Daoy (cell line): ENCODE measurements around the gene AOAH. TPM values are rescaled to one million over a fixed set of nuclear protein-coding genes. Genes with fewer than 3 reads are reported as not detected.
"Not testable (repeated sequence)": the region's sequence is repeated elsewhere in the genome, so short reads cannot be mapped to it uniquely, and the experiment has no call there.

Experiments used
- DNase-seq: peaks from one replicate; pipeline ENCODE4 v3.0.0-alpha.2; 2015; ENCODE audit warnings: low read depth
- total RNA-seq: library from RNA; depleted of rRNA; stranded (reverse); fragments of >200 nt; shearing (Covaris generic); gene quantifications from 2 replicates; pipeline ENCODE4 v1.2.3, GENCODE V29; 2014

Gene AOAH
- total RNA-seq, 1 experiment from 2014 or later: 39.0 TPM

DNA sequence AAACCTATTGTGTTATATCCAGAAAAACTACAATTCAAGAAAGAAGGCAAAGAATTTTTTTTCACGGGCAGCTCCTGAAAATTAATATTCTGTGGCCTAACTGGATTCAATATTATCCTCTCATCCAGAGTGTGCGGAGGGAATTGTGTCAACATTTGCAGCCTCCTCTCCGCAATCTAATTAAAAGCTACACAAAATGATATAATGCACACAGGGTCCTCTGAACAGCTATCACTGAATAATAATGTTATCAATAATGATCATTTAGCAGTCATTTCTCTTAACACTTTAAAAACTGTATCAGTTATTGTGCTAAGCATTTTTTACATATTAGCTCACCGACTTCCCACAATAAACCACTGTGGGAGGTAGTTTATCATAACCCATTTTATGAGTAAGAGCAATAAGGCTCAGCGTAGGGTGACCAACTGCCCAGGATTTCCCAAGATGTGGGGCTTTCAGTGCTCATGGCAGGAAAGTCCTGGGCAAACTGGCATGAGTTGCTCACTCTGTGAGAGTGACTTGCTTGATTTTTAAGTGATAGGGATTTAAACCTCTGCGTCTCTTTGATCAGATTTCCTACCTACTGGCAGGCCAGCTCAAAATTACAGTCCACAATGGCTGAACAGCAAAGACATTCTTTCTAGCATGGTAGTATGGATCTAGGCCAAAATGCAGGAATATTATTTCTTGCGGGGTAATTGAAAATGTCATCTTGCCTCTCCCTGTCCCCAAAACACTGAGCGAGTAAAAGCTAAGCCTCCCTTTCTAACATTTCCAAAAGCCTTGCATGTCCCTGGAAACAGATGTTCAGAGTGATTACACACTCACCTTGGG is 65.7 kb downstream of the AOAH start:
- peak; percentile 99 for DNase-seq

DNA sequence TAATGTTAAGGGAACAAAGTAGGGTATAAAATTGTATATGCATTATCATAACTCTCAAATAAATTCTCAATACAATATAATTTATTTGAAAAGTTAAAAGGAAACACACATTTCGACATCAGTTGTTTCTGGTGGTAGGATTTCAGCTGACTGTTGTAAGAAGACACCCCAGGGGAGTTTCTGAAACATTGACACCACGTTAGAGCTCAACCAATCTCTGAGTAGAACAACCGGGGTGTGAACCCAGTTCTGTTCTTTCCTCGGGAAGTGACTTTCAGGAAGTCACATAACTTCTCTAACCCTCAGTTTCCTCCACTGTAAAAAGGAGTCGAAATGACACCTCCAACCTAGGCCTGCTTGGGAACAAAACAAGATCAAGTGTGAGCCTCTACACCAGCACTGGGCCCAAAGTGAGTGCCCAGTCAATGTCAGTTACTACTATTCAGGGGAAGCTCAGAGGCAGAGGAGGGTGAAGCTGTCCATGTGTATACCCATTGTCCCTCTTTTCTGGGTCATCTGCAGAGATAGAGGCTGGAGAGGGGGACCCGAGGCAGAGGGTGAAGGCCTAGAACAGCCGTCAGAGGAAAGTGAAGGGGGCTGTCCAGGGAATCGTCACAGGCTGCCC is 67.1 kb downstream of the AOAH start:
- DNase-seq: no peak

DNA sequence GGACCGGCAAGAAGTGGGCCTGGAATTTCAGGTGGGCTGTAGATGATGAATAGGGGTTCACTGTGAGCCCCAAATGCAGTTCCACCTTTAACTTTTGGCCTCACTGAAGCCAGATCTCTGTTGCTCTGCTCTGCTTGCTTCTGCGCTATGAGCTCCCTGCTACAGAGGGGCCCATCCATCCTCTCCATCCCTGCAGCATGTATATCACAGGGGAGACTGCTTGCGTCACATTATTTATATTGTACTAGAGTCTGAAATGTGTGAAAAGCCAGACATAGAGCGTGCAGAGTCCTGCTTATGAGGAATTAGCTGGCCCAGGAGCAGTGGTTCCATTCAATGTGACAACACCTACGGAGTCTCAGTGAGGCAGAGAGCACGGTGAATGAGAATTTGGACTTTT is 69.9 kb downstream of the AOAH start:
- no peak for DNase-seq

DNA sequence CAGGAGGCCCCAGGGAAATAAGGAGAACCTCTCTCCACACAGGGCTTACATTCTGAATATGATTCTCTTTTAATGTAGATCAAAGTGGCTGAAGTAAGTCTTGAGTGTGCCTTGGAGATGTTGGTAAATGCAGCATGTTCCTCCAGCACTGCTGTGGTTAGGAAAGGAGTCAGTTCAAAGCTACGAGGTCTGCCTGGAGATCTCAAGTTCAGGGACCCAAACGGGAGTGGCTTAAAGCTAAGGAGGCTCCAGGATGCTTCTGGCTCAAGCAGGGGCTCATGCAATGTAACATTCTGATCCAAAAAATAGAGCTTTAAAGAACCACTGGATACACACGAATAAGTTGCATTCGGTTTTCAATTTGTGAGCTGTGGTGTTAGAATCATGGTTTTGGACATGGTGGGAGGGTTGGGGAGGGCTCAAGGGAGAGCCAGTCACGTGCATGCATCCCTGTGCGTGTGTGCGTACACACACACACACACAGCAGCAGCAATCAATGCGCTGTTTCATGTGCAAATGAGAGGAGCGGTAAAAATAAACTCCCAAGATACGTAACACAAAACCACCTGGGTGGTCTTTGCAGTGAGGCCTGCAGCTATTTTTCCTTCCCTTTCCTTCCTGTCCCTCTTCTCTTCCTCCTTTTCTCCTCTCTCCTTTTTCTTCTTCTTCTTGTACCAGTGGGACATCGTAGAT is 70.5 kb downstream of the AOAH start:
- no peak for DNase-seq

DNA sequence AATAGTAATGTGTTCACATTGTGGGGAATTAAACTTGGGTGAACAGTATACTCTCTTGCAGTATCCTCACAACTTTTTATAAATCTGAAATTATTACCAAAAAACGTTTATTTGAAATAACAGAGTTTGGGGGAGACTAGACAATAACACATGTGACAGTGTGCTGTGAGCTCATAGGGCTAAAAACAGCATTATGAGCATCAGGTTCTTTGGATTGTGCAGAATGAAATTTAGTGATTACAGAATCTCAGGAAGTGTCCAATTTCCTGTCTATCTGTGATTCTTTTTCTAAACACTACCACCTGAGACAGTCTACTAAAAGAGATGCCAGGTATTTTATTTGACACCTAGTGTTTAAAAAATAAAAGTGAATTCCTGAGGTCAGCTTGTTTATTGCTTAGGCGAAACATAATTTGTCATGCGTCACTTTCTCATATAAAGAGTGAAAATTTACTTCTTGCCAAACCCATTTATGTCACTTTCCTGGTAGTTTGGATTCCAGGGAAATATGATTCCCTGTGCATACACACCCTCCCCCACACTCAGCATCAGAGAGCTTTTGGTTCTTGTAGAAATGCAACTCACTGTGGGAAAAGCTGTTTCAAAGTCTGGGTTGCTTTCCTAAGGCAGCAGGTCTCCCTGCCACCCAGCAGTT is 71.2 kb downstream of the AOAH start:
- peak; percentile 85 for DNase-seq

DNA sequence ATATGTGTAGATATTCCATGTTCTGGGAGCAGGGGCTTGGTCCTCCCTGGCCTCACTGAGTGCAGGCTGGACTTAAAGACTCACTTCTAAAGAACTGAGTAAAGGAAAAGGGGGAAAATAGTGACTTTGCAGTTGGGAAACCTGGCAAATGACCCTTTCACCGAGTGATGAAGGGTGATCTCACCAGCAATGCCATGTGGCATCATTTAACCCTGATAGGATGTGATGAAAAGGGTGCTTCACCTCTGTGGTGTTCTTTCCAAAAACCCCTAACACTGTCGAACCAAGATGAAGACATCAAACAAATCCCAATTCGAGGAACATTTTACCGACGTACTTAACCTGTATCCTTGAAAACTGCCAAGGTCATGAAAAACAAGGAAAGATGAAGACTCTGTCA is 71.9 kb downstream of the AOAH start:
- DNase-seq: peak; percentile 80

DNA sequence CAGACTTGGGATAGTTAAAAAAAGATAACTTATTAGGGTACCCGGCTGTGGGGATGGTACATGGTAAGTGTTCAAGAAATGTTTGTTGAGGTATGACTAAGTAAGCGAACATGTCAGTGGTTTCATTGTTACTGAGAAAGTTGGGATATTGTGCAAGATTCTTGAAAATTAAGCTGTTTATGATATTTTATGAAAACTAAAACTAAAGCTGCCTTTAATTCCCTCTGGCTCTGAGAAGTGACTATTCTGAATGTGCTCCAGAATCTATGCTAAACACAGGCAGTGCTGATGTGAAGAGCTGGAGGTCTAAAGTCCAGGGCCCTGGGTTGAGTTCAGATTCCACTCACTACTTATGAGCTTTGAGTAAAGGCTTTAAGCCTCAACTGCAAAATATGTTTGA is 72.9 kb downstream of the AOAH start:
- DNase-seq: peak; percentile 49

DNA sequence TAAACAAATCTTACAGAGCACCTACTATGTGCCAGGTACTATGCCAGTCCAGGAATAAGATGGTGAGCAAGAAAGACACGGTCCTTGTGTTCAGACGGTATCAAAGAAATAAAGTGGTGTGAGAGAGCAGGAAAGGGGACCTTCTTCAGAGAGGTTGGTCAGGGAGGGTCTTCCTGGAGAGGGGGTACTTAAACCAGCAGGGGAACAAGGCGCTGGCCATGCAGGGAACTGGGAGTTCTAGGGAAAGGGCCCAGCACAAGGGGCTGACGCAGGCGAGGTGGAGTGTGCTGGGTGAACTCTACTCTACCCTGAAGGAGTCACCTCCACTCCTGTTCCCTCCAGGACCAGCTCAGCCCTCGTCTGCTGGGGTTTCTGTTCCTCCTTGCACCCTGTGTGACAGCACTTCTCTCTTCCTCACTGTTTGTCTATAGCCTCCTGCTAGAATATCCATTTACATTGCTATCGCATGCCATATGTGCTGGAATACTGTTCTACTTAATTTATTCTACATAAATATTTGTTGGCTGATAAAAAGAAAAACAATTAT is 73.5 kb downstream of the AOAH start:
- no peak for DNase-seq

DNA sequence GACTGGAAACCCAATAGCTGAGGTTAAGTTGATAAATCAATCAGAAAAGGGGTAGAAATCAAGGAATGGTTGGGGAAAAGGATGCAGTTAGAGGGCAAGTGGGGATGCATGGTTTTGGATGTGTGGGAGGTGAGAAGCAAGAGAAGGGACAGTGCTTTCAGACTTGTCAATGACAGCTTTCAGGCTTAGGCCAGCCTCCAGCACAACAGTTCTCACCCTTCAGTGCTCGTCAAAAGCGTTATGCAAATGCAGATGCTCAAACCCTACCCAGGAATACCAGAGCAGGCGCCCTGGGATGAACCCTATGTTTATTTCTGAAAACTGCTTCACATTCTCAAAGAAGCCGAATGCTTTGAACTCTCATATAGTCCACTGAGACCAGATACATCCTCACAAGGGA is 74.0 kb downstream of the AOAH start:
- no peak for DNase-seq

DNA sequence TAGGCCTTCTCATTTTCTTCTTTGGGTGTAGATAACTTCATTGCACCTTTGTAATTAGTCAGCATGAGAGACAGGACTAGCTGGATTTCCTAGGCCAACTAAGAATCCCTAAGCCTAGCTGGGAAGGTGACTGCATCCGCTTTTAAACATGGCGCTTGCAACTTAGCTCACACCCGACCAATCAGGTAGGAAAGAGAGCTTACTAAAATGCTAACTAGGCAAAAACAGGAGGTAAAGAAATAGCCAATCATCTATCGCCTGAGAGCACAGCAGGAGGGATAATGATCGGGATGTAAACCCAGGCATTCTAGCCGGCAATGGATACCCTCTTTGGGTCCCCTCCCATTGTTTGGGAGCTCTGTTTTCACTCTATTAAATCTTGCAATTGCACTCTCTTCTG is 75.0 kb downstream of the AOAH start:
- not testable (repeated sequence) for DNase-seq

DNA sequence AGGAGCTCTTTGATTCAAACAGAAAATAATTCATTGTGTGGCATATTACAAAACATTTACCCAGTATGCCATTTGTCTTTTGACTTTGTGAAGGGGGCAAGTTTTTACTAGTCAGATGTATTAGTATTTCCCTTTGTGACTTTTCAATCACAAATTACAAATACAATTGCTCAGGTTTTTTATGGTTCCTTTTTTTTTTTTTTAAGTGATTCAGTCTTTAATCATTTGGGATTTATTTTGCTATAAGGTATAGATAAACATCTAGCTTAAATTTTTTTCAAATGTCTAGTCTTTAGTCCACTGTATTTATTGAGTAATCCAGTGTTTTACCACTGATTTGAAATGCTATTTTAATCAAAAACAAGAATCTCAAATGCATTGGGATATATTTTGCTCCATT is 75.9 kb downstream of the AOAH start:
- no peak for DNase-seq

DNA sequence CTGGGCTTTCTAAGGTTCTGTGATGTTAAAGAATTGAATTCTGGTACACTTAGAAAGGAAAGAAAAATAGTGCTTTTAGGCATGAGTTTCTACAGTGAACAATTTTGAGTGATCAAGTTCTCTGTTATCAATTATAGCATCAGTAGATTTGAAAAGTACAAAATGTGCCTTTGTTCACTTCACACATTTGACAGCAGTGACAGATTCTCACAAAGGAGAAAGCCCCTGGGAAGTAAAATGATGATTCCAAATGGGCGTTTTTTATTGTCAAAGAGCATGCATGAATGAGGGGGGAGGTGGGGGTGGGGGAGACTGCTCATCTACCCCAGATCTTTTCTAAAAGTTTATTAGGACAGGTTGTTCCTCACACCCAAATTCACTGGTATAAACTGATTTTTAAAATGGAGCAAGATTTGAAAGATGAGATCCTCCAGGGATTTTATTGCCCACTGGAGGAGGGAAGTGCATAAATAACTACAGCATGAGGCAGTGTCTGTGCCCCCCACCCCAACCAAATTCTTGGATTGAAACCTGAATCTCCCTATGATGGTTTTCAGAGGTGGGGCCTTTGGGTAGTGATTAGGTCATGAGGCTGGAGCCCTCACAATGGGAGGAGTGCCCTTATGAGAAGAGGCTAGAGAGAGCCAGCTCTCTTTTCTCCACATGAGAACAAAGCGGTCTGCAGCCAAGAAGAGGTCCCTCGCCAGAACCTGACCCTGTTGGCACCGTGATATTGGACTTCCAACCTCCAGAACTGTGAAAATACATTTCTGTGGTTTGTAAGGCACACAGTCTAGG is 79.5 kb downstream of the AOAH start:
- peak; percentile 82 for DNase-seq

DNA sequence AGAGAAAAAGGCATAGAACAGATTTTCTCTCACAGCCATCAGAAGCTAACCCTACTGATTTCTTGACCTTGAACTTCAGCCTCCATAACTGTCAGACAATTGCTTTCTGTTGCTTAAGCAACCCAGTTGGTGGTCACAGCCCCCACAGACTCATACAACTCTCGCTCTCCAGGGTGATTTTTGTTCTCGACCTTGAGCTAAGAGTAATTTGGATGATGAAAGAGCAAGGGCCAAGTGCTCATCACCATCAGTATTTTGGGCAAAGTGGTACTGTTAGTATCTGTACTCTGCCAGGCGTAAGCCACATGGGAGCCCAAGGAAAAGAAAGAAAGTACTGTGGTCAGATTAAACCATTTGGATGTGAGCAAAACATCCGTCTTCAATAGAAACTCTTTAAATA is 81.9 kb downstream of the AOAH start:
- no peak for DNase-seq

DNA sequence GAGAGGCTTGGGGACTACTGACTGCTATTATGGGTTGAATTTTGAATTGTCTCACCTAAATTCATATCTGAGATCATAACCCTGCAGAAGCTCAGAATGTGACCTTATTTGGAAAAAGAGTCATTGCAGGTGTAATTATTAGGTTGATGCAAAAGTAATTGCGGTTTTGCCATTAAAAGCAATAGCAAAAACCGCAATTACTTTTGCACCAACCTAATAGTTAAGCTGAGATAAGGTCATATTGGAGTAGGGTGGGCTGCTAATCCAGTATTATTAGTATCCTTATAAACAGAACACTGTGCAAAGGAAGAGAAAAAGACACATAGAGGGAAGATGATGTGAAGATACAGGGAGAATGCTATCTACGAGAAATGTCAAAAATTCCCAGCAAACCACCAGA is 82.3 kb downstream of the AOAH start:
- no peak for DNase-seq

DNA sequence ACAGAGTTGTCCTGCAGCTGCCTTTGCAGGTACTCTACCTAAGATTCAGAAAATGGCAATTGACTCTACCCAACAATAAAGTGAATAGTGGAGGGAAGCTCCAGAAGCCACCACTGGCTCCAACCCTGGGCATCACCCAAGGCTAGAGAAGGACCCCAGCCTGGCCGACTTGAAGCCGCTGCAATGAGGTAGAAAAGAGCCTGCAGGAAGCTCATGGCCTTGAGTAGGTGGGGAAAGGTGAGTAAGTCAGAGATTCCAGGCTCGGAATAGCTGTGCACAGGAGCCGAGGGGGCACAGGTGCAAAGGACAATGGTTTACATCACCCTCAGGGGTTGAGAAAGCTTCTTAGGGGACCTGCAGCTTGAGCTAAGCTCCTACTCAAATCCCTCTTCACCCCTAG is 83.6 kb downstream of the AOAH start:
- DNase-seq: no peak

DNA sequence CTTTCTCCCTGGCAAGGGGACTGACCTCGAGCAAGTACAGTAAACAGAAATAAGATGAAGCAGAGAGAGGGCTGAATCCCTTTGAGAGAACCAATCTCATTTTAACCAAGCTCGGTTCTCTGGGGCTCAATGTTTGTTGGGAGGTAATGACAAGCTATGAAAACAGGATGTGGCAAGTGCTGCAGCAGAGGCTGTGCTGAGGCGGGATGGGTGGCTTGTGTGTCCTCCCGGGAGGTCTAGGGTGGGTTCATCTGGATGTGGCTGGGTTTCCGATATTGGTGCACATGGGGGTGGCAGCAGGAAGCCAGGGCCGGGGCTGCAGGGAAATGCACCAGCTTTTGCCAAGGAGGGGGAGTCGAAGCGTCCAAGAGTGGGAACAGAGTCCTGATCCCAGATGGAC is 84.5 kb downstream of the AOAH start:
- peak; percentile 57 for DNase-seq

DNA sequence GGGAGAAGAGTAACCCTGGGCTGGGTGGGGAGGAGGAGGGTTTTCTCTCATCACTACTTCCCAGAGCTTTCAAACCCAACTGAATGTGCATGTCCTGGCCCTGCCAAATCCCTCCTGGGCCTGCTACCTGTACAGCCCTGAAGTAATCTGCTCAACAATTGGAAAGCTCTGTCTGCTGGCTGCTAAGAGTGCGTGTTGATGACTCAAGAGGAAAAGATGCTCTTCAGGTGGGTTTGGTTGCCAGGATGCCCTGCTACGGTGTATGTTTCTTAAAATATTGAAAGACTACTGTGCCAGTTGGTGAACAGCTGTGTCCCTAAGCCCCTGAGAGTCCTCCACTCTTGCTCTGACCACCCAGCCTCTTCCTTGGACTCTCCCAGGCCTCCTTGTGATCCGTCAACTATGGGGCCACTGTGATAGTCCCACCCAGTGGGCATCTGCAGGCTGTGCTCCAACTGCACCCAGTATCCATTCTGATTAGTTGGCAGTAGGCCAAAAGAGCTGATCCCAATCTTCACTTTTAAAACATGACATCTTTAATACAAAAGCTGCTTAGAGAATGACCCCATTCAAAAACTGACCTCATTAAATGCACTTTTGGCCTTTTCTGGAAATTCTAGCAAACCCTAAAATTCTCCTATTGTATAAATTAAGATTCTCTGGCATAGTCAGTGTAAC is 85.6 kb downstream of the AOAH start:
- DNase-seq: no peak

DNA sequence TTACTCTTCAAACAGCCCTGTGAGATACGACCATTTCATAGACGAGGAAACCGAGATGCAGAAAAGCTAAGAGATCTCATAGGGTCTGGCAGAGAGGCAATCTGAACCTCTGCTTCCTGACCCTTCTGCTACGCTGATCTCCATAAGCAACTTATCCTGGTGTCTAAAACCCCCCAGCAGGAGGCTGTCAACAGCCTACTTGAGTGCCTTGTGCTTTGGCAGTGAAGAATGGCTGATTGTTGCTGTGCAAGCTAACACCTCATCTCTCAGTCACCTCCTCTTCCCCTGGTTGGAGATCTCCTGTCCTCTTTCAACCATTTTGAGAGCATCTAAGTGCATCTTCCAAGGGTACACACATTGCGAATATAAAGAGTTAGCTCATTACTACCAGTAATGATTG is 86.2 kb downstream of the AOAH start:
- DNase-seq: no peak

DNA sequence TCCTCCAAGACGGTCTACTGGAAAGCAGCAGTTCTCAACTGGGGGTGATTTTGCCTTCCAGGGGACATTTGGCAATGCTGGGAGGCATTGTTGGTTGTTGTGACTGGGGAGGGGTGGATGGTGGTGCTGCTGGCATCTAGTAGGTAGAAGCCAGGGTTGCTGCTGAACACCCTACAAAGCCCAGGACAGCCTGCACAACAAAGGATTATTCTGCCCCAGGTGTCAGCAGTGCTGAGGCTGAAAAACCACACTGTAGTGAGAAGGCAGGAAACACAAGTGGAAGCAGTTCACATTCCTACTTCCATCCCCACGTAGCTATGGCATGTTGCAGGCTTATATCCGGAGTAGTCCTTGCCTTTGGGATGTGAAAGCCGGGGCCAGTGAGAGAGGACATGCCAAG is 86.9 kb downstream of the AOAH start:
- DNase-seq: no peak

DNA sequence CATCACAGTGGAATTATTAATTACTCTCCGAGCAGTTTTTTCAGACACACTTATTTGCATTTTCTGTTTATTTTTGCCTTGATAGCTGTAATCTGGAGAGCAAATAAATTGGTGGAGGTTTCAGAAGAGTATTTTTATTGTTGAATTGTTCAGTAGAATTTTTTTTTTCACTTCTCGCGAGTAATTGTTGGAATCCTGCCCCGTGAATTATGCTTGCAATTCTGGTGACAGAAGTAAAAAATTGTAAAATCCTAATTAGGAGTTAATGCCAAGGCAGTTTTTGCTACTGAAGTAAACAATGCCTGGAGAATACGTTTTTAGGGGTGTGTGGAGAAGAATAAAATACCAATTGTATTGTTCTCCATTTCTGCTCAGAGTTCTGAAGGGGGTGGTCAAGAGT is 88.2 kb downstream of the AOAH start:
- DNase-seq: no peak

DNA sequence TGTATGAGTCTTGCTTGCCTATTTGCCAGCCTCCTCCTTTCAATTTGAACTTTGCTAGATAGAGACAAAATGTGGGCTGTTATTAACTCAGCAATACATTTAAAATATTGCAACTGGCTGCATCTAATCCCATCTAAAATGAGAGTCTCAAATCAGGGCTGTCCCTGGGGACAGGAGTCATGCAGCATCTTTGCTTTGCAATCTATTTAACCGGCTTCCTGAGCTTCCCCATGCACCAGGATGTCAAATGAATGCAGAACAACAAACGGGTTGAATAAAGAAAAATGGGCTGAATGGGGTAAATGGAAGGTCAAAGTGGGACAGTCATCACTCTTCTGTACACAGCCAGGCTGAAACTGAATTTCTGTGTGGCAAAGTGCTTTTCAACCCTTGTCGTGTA is 89.2 kb downstream of the AOAH start:
- DNase-seq: no peak
